ENCODE data around the gene CD36. TPM values are rescaled to one million over a fixed set of nuclear protein-coding genes. Genes with fewer than 3 reads are reported as not detected.

The CD36 gene
- total RNA-seq, 1 donor from 2014 or later: 1.6 TPM

DNA sequence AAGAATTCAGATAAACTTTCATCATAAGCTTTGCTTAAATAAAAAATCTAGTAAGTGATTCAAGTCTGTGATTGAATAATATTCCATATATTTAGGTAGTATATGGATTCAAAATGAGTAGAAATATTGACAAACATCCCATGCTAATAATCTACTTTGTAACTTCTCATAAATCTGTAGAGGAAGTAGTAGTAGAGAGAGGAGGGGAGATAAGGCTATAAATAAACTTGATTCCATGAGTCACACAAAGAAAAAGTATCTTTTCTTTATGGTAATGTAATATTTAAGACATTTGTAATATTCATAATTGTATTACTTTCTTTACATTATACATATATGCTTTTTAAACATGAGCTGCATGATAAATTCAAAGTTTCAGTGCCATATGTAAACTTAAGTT is 25.6 kb upstream of the CD36 start:
- Histone ChIP-seq H3K36me3 (no peaks in the 10 kb centered on the region), H3F3A (ENCODE audit: low read depth) (no peaks in the 10 kb centered on the region), H3K4me3 (no peak overlapping the region), H3K79me2 (ENCODE audit: low read depth) (no peaks in the 10 kb centered on the region), H2AFZ (replicated peaks) (no peak overlapping the region), H3K9me3 (ENCODE audit: low read depth) (no peaks in the 10 kb centered on the region), H3K9ac (no peak overlapping the region), H3K27me3 (no peaks in the 10 kb centered on the region), H3K27ac (no peak overlapping the region), H4K20me1 (ENCODE audit: low read depth) (no peaks in the 10 kb centered on the region), H3K4me2 (no peak overlapping the region), H3K4me1 (peaks cover 7% of the 10 kb centered on the region)
- DNase-seq (ENCODE audit: low spot score): no peak
- Mint-ChIP-seq H3K4me1 (peaks cover 12% of the 10 kb centered on the region), H3K27me3 (ENCODE audit: insufficient read depth, low read depth) (no peaks in the 10 kb centered on the region), H3K9me3 (no peaks in the 10 kb centered on the region), H3K27ac (no peak overlapping the region), H3K36me3 (no peaks in the 10 kb centered on the region), H3K4me3 (no peak overlapping the region)
- TF ChIP-seq EZH2 (IDR thresholded peaks at IDR 0.05): no peak
- TF ChIP-seq EZH2phosphoT487 (IDR thresholded peaks at IDR 0.05): no peak
- TF ChIP-seq, protein P1, sequence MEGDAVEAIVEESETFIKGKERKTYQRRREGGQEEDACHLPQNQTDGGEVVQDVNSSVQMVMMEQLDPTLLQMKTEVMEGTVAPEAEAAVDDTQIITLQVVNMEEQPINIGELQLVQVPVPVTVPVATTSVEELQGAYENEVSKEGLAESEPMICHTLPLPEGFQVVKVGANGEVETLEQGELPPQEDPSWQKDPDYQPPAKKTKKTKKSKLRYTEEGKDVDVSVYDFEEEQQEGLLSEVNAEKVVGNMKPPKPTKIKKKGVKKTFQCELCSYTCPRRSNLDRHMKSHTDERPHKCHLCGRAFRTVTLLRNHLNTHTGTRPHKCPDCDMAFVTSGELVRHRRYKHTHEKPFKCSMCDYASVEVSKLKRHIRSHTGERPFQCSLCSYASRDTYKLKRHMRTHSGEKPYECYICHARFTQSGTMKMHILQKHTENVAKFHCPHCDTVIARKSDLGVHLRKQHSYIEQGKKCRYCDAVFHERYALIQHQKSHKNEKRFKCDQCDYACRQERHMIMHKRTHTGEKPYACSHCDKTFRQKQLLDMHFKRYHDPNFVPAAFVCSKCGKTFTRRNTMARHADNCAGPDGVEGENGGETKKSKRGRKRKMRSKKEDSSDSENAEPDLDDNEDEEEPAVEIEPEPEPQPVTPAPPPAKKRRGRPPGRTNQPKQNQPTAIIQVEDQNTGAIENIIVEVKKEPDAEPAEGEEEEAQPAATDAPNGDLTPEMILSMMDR (IDR thresholded peaks at IDR 0.05): no peak

DNA sequence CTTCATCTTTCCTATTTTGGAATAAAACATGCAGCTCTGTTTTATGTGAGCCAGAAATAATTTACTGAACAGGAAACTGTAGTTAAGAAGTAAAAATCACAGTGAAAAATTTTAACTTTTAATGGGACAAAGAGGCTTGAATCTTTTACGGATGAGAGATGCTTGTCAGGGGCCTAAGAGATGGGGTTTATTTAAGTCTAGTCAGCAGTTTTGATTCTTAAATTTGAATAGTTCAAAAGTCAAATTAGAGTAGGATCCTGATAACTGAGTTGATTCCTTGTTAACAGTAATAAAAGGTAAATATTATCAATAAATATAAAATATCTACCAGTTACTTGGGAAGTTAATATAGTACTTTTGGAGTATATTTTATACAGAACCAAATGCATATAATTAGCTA is 24.9 kb upstream of the CD36 start:
- no peaks in the 10 kb centered on the region for H3K79me2 ChIP-seq (ENCODE audit: low read depth)
- no peak overlapping the region for H3K27ac Mint-ChIP-seq
- H2AFZ ChIP-seq (replicated peaks): no peak overlapping the region
- H3K4me3 ChIP-seq: no peak overlapping the region
- H3K4me1 ChIP-seq: peaks cover 7% of the 10 kb centered on the region
- no peak overlapping the region for H3K4me2 ChIP-seq
- H3K27ac ChIP-seq: no peak overlapping the region
- peaks cover 12% of the 10 kb centered on the region for H3K4me1 Mint-ChIP-seq
- H3F3A ChIP-seq (ENCODE audit: low read depth): no peaks in the 10 kb centered on the region
- TF ChIP-seq, protein P1 (IDR thresholded peaks at IDR 0.05): no peak
- TF ChIP-seq EZH2phosphoT487 (IDR thresholded peaks at IDR 0.05) (no peak), EZH2 (IDR thresholded peaks at IDR 0.05) (no peak)
- H3K27me3 ChIP-seq: no peaks in the 10 kb centered on the region
- H3K36me3 ChIP-seq: no peaks in the 10 kb centered on the region
- H3K27me3 Mint-ChIP-seq (ENCODE audit: insufficient read depth, low read depth): no peaks in the 10 kb centered on the region
- H3K9me3 ChIP-seq (ENCODE audit: low read depth): no peaks in the 10 kb centered on the region
- H3K9ac ChIP-seq: no peak overlapping the region
- no peak for DNase-seq (ENCODE audit: low spot score)
- H3K4me3 Mint-ChIP-seq: no peak overlapping the region
- H3K9me3 Mint-ChIP-seq: peaks cover under 1% of the 10 kb centered on the region
- H4K20me1 ChIP-seq (ENCODE audit: low read depth): no peaks in the 10 kb centered on the region
- no peaks in the 10 kb centered on the region for H3K36me3 Mint-ChIP-seq

DNA sequence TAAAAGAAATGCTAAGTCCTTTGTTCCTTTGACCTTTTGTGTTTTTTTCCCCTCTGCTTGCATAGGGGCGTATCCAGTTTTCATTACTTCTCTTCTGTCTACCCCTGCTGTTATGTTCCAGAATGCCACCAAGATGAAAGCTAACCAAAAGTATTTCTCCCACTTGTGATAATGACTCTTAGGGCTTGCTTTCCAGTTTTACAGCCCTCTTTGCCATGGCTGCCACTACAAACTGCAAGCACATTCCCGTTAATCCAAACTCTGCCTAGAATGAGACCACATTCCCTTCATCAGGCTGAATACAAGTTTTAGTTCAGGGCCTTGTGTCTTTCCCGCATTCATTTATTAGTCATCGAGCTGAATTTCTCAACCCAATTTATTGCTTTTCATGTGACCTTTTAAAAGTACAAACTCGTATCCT is 23.6 kb upstream of the CD36 start:
- Histone ChIP-seq H3K9ac (no peak overlapping the region), H3K4me2 (no peak overlapping the region), H3K79me2 (ENCODE audit: low read depth) (no peaks in the 10 kb centered on the region), H3F3A (ENCODE audit: low read depth) (no peaks in the 10 kb centered on the region), H3K9me3 (ENCODE audit: low read depth) (no peaks in the 10 kb centered on the region), H4K20me1 (ENCODE audit: low read depth) (no peaks in the 10 kb centered on the region), H3K27ac (no peak overlapping the region), H2AFZ (replicated peaks) (no peak overlapping the region), H3K36me3 (no peaks in the 10 kb centered on the region), H3K4me3 (no peak overlapping the region), H3K4me1 (peaks cover 7% of the 10 kb centered on the region), H3K27me3 (no peaks in the 10 kb centered on the region)
- no peak overlapping the region for H3K27ac Mint-ChIP-seq
- H3K4me1 Mint-ChIP-seq: peaks cover 12% of the 10 kb centered on the region
- no peak for TF ChIP-seq EZH2 (IDR thresholded peaks at IDR 0.05)
- TF ChIP-seq, protein P1 (IDR thresholded peaks at IDR 0.05): peak; percentile 10
- peak; percentile 31 for DNase-seq (ENCODE audit: low spot score)
- H3K27me3 Mint-ChIP-seq (ENCODE audit: insufficient read depth, low read depth): no peaks in the 10 kb centered on the region
- no peaks in the 10 kb centered on the region for H3K36me3 Mint-ChIP-seq
- peaks cover 2% of the 10 kb centered on the region for H3K9me3 Mint-ChIP-seq
- H3K4me3 Mint-ChIP-seq: no peak overlapping the region
